CMK (cell line): Measurements from ENCODE around the gene ERVK3-1.
"Not testable (repeated sequence)": the region's sequence is repeated elsewhere in the genome, so short reads cannot be mapped to it uniquely, and the experiment has no call there.

Experiments used
- DNase-seq: peaks from one replicate; pipeline ENCODE4 v3.0.0-alpha.2; 2010; ENCODE audit warnings: low read depth

The ERVK3-1 gene

GRCh38 chr19:58305065-58305931 lies at the start of gene ERVK3-1:
Gene ERVK3-1 (plus strand): TSS chr19:58305377. CDS start chr19:58312169, 6,792 bp downstream.
- DNase-seq = peak; percentile 98

- not testable (repeated sequence) for DNase-seq
Measured at GRCh38 chr19:58258259-58258658, 46.9 kb upstream of the ERVK3-1 start.

- no peak for DNase-seq
Measured at GRCh38 chr19:58261600-58261967, 43.6 kb upstream of the ERVK3-1 start.

GRCh38 chr19:58261968-58262921 lies 42.9 kb upstream of the ERVK3-1 start:
- no peak for DNase-seq

GRCh38 chr19:58262922-58263296 lies 42.3 kb upstream of the ERVK3-1 start:
- no peak for DNase-seq

GRCh38 chr19:58265100-58265499 lies 40.1 kb upstream of the ERVK3-1 start:
- no peak for DNase-seq

- DNase-seq = no peak
Measured at GRCh38 chr19:58268344-58268743, 36.8 kb upstream of the ERVK3-1 start.

GRCh38 chr19:58274771-58275201 lies 30.4 kb upstream of the ERVK3-1 start:
- DNase-seq = no peak

GRCh38 chr19:58275564-58275963 lies 29.6 kb upstream of the ERVK3-1 start:
- no peak for DNase-seq

- DNase-seq = no peak
Measured at GRCh38 chr19:58277197-58277596, 28.0 kb upstream of the ERVK3-1 start.

- DNase-seq = no peak
Measured at GRCh38 chr19:58277748-58278540, 27.2 kb upstream of the ERVK3-1 start.

GRCh38 chr19:58278541-58279041 lies 26.6 kb upstream of the ERVK3-1 start, which contains the start of gene ZNF8:
Gene ZNF8 (plus strand): TSS chr19:58278955. CDS start chr19:58279082, 127 bp downstream.
- DNase-seq = peak; percentile 99

GRCh38 chr19:58279042-58279924 lies 25.9 kb upstream of the ERVK3-1 start:
- peak; percentile 81 for DNase-seq

GRCh38 chr19:58279925-58280316 lies 25.3 kb upstream of the ERVK3-1 start:
- no peak for DNase-seq

GRCh38 chr19:58284199-58284598 lies 21.0 kb upstream of the ERVK3-1 start:
- no peak for DNase-seq

- DNase-seq = no peak
Measured at GRCh38 chr19:58291943-58292342, 13.2 kb upstream of the ERVK3-1 start.

GRCh38 chr19:58294743-58295374 lies 10.3 kb upstream of the ERVK3-1 start:
- DNase-seq = no peak

GRCh38 chr19:58296104-58296503 lies 9.1 kb upstream of the ERVK3-1 start:
- no peak for DNase-seq

GRCh38 chr19:58300620-58301019 lies 4.6 kb upstream of the ERVK3-1 start:
- no peak for DNase-seq

GRCh38 chr19:58304255-58304654 lies 922 bp upstream of the ERVK3-1 start:
- no peak for DNase-seq
